GM12864 (cell line): Measurements from ENCODE around the gene RASAL3.

Experiments
- DNase-seq: peaks from one replicate; pipeline ENCODE4 v3.0.0-alpha.2; 2011; ENCODE audit warnings: low read depth
- H3K4me3 ChIP-seq: 2 replicates; pipeline ENCODE4 v1.5.1; 2011; ENCODE audit warnings: mild to moderate bottlenecking, low read depth, low read length, control low read depth
- TF ChIP-seq, protein P1 (sequence below): IDR thresholded peaks from 2 replicates; pipeline ENCODE4 v1.5.1; 2011; ENCODE audit warnings: low read depth, mild to moderate bottlenecking, moderate library complexity, low read length, control low read depth, inconsistent platforms; ENCODE audit errors: missing control alignments

The RASAL3 gene

DNA sequence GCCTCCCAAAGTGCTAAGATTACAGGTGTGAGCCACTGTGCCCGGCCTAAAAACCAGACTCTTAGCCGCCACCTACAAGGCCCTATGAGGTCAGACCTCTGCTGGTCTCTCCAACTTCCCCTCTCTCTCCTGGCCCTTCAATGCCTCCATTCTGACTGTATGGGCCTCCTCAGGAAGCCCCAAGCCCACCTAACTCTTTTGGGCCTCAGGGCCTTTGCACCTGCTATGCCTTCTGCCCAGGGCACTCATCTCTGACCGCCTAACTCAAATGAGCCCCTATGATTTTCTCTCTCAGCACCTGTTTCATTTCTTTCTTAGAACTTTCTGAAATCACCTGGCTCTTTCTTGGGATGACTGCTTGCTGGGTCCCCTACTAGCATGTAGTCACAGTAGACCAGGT lies 21.0 kb downstream of the RASAL3 start:
- TF ChIP-seq, protein P1, sequence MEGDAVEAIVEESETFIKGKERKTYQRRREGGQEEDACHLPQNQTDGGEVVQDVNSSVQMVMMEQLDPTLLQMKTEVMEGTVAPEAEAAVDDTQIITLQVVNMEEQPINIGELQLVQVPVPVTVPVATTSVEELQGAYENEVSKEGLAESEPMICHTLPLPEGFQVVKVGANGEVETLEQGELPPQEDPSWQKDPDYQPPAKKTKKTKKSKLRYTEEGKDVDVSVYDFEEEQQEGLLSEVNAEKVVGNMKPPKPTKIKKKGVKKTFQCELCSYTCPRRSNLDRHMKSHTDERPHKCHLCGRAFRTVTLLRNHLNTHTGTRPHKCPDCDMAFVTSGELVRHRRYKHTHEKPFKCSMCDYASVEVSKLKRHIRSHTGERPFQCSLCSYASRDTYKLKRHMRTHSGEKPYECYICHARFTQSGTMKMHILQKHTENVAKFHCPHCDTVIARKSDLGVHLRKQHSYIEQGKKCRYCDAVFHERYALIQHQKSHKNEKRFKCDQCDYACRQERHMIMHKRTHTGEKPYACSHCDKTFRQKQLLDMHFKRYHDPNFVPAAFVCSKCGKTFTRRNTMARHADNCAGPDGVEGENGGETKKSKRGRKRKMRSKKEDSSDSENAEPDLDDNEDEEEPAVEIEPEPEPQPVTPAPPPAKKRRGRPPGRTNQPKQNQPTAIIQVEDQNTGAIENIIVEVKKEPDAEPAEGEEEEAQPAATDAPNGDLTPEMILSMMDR = no peak
- H3K4me3 ChIP-seq = no peak overlapping the region
- DNase-seq = no peak

DNA sequence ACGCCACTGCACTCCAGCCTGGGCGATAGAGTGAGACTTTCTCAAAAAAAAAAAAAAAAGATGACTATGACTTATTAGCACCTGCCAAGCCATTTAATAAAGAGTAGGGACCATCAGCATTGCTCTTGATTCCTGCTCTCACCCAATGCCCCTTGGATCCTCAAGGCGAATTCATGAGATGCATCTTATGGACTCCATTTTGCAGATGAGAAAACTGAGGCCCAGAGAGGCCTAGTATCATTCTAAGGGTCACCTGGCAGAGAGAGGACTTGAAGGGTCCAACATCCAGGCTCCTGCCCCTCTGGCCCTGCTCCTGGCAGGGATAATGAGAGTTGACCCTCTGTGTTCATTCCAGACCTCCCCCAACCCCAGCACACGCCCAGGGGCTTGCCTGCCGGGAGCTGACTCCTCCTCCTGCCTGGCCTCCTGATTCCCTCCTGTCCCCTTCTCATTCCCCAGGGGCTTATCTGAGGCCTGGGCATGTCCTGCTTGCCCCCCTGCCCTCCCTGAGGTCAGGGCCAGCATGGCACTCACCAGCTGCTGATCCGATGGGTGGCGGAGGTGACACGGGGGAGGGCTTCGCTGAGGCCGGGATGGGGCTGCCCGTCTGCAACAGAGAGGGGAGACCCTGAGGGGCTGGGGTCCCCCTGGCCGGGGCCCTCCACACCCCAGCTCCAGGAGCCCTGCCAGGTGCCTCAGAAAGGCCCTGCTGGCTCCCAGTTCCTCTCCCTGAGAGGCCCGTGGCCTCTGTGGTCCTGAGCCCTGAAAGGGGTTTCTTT lies 22.0 kb downstream of the RASAL3 start:
- H3K4me3 ChIP-seq = no peak overlapping the region
- TF ChIP-seq, protein P1 = no peak
- no peak for DNase-seq

DNA sequence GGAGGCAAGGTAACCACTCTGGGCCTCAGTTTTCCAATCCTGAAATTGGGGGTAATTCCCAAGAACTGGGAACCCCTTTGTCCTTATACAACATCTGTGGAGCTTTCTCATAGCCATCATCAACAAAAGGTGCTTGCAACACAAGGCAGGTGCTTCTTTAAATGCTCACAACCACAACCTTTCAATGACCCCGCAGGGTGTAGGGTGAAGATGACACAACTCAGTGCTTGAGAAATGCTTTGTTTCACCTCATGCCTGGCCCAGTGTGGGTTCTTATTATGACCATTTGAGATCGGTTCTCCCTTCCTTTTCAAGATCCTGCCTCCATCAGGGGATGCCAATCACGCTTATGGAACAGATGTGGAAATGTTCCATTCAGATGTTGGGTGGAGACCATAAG lies 23.0 kb downstream of the RASAL3 start:
- DNase-seq = no peak
- TF ChIP-seq, protein P1 = no peak
- no peak overlapping the region for H3K4me3 ChIP-seq

DNA sequence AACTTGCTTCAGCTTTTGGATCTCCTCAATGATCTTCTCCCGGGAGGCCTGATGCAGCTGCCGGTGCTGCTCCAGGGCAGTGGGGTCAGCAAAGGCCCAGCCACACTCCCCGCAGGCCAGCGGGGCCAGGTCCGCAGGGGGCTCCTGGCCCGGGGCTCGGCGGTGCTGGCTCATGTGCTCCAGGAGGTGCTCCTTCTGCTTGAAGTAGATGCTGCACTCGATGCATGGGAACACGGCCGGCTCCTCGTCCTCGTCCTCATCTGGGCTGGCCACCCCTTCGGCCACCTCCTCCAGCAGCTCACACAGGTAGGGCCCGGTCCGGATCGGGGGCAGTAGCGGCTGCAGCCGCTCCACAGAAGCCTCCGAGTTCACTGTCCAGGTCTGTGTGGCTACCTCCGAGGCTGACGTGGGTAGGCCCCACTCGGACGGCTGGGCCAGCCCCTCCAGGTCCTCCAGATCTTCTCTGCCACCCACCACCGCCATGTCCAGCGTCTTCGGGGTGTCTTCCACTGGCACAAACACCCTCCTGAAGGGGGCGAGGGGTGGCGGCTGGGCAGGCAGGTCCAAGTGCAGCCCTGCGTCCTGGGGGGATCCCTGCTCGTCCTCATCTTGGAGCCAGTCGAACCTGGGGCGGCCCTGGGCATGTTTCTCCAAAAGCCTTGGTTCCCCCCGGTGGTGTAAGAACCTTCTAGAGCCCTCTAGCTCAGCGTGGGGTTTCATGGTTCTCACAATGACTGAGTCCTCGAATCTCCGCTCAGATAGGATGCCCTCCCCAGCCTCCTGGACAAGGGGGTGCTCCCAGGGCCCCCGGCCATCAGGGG lies 24.3 kb downstream of the RASAL3 start:
- no peak for DNase-seq
- H3K4me3 ChIP-seq = no peak overlapping the region
- TF ChIP-seq, protein P1 = no peak

DNA sequence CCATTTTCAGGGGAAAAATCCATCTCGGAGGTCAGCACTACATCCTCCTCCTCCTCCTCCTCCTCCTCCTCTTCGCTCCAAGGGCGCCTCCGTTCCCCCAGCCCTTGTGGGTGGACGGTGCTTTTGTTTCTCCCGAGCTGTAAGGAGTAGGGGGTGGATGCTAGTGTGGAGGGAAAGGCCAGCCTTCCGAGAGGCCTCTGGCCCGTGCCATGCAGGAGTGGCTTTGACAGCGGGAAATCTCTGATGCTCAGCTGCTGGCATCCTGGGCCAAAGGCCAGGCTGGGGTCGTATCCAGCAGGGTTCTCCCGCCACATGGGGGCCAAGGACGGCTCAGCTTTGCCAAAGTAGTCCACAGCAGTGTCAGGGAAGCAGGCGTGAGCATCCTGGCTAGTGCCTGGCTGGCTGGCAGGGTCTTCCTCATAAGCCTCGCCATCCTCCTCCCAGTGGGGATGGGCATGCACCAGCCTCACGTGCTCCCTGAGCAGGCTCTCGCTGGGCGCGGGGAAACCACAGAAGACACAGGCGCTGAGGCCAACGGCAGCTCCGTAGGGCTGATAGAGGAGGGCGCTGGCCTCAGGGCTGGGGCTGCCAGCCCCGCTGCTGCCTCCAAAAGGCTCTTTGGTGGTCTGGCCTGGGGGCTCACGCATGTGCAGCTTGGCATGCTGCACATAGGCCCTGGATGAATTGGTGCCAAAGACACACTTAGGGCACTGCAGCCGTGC lies 25.1 kb downstream of the RASAL3 start:
- TF ChIP-seq, protein P1 = no peak
- H3K4me3 ChIP-seq = no peak overlapping the region
- no peak for DNase-seq

DNA sequence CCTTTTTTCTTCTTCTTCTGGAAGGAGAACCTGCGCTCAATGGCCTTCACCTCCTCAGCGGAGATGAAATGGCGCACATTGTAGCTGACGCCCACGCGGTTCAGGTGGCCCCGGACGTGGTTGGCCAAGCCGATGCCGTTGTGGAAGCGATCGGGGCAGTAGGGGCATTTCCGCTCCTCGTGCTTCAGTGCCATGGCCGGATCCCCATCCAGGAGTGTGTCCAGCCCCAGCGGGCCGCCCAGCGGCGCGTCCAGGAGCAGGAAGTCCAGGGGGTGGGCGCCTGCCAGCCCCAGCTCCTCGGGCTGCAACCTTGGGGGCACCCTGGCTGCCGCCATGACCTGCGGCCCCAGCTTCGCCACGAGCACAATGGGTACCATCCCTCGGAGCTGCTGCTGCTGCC lies 25.8 kb downstream of the RASAL3 start:
- no peak overlapping the region for H3K4me3 ChIP-seq
- DNase-seq = no peak
- TF ChIP-seq, protein P1 = no peak
